Ishikawa (cell line): ENCODE data around the gene SEPTIN5.

ENCODE experiments used
- CREB1 ChIP-seq: IDR thresholded peaks from 2 replicates; pipeline ENCODE4 v1.6.1; 2012; ENCODE audit warnings: low read depth
- EGR1 ChIP-seq: IDR thresholded peaks from 2 replicates; pipeline ENCODE4 v1.6.1; 2012
- EP300 ChIP-seq: IDR thresholded peaks from 2 replicates; pipeline ENCODE4 v1.6.1; 2012; ENCODE audit warnings: borderline replicate concordance
- MAX ChIP-seq: IDR thresholded peaks from 2 replicates; pipeline ENCODE4 v1.6.1; 2012
- NFIC ChIP-seq: IDR thresholded peaks from 2 replicates; pipeline ENCODE4 v1.6.1; 2012
- RAD21 ChIP-seq: IDR thresholded peaks from 2 replicates; pipeline ENCODE4 v1.6.1; 2012; ENCODE audit warnings: low read depth
- TCF12 ChIP-seq: IDR thresholded peaks from 2 replicates; pipeline ENCODE4 v1.6.1; 2012; ENCODE audit warnings: low read depth
- TEAD4 ChIP-seq: IDR thresholded peaks from 2 replicates; pipeline ENCODE4 v1.6.1; 2012
- USF1 ChIP-seq: IDR thresholded peaks from 2 replicates; pipeline ENCODE4 v1.6.1; 2012
- YY1 ChIP-seq: IDR thresholded peaks from 2 replicates; pipeline ENCODE4 v1.6.1; 2012; ENCODE audit warnings: low read depth
- ZBTB7A ChIP-seq: IDR thresholded peaks from 2 replicates; pipeline ENCODE4 v1.6.1; 2012; ENCODE audit warnings: low read depth

- TF ChIP-seq USF1 (no peak), EP300 (no peak), CREB1 (no peak), TEAD4 (no peak), RAD21 (no peak), ZBTB7A (no peak), NFIC (no peak), MAX (no peak), EGR1 (no peak), TCF12 (no peak), YY1 (no peak)
These were observed 5.3 kb downstream of the SEPTIN5 start for GRCh38 chr22:19719488-19720021.
